Inflammatory macrophage treated with lipopolysaccharide for 4 hours (primary cell): ENCODE data around the gene PAOX.

Source experiments
- DNase-seq: peaks from one replicate; pipeline ENCODE4 v3.0.0-alpha.2; 2020

PAOX gene

GRCh38 chr10:133379152-133379800 lies at the start of gene PAOX:
PAOX (plus strand) TSS chr10:133379262; CDS start chr10:133379317, 55 bp downstream.
- peak; percentile 49 for DNase-seq

DNA sequence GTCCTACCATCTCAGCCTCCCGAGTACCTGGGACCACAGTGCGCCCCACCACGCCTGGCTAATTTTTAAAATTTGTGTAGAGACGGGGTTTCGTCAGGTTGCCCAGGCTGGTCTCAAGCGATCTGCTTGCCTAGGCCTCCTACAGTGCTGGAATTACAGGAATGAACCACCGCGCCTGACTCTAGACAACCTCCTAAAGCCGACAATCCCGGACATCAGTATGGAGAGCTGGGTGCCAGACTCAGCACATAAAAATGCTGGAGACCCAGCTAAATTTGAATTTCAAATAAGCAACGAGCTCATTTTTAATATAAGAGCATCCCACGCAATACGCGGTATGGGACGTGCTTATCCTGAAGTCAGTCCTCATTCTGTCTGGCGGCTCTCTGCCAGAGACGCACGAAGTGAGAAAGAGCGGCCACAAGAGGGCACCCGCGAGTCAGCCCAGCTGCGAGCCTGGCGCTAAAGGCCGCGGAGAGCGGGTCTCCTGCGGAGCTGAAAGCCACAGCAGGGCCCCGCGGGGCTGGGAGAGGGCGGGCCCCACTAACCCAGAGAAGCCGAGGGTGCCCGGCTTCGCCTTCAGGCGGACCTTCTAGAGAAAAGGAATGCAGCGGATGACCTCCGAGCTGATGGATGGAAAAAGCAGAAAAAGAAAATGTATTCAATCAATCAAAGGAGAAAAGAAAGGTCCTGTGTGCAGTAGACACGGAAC lies 49.4 kb upstream of the PAOX start:
- peak; percentile 79 for DNase-seq

GRCh38 chr10:133332936-133333699 lies 45.9 kb upstream of the PAOX start:
- DNase-seq: no peak

GRCh38 chr10:133334503-133335245 lies 44.4 kb upstream of the PAOX start:
- no peak for DNase-seq

DNA sequence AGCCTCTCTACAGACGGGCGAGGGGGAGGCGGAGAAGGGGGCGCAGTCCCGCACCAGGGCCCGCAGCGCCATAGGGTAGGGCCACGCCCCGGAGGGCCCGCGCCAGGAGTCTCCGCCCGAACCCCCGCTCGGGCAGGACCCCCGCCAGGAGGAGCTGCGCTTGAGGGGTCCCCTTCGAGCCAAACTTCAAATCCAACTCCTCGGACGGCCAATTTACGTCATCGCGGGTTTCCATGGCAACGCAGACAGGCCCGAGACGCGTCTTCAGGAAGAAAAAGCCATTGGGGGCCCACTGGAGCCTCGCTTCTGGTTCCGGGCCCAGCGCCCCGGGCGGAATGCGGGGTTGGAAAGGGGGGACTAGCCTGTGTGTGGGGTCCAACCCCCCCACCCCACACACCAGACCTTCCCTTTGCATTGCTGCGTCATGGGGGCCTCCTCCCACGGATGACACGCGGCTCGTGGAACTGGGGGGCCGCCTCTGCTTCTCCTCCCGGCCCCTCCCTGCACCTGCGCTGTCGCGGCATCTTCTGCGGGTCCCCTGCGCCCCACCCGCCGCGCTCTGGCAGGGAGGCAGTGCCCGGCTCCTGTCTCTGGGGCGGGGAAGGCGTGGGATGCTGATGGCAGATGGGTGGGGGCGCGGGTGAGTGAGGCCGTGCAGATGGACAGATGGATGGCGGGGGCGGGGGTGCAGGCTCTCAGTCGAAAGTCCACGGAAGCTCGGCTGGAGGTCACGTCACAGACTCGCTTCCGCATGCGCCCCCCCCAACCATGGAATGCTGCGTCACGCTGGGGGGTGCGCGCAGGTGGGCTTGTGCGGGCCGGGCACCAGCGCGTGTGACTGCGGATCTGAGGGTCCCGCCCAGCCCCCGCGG lies 43.6 kb upstream of the PAOX start:
- peak; percentile 52 for DNase-seq

- DNase-seq: no peak
Observed at GRCh38 chr10:133336118-133336576, 42.9 kb upstream of the PAOX start.

DNA sequence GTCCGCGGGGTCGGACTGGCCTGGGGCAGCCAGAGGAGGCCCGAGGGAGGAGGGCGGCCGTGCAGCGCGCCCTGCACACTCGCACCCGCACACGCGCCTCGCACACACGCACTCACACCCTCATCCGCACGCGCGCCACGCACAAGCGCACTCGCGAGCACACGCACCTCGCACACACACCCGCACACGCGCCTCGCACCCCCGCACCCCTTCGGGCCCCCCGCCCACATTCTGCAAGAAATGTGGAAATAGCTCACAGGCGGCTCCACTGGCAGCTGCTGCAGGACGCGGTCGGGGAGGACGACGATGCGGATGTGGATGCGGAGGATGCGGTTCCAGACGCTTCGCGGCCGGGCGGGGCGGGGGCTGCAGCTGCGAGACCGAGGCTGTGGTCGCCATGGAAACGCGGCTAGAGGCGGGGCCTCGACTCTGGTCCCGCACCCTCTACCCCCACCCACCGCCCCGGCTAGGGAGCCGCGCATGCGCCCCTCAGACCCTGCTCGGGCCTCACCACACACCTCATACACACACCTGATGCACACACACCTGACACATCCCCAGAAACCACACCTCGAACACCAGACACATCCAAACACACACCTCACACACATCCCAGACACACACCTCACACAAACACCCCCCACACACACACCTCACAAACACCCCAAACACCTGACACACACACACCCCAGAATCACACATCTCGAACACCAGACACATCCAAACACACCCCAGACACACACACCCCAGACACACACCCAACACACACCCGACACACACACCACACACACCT lies 42.3 kb upstream of the PAOX start, which contains the start of gene CALY:
Gene CALY (minus strand): TSS at position 320 of the 793 bp plus-strand sequence. CDS start 7,907 bp downstream, outside the sequence.
- DNase-seq: no peak

DNA sequence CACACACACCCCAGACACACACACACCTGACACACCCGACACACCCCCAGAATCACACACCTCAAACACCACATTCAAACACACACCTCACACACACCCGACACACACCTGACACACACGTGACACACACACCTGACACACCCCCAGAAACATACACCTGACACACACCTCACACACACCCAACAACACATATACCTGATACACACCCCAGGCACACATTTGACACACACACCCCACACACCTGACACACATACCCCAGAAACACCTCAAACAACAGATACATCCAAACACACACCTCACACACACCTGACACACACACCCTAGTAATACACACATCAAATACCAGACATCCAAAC lies 41.7 kb upstream of the PAOX start:
- DNase-seq: no peak

DNA sequence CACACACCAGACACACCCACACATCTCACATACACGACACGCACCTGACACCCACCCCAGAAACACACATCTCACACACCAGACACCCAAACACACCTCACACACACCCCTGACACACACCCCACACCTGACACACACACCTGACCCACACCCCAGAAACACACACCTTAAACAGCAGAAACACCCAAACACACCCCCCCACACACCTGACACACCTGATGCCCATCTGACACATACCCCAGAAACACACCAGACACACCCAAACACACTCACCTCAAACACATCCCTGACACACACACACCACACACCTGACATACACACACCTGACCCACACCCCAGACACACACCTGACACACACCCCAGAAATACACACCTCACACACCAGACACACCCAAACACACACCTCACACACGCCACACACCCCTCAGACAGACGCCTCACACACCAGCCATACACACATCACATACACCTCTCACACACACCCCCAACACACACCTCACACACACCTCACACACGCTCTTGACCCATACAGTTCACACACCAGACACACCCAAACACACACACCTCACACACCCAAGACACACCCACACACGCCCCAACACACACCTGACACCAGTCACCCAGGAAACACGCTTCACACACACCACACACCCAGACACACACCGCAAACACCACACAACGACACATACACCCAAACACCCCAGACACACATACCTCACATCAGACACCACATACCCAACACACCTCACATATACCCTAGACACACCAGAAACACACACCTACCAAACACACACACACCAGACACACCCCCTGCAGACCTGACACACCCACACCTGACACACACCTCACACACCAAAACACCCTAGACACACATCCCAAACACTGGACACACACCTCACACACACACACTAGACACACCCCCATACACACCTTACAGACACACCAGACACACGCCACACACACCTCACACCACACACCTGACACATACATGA lies 40.7 kb upstream of the PAOX start:
- no peak for DNase-seq

DNA sequence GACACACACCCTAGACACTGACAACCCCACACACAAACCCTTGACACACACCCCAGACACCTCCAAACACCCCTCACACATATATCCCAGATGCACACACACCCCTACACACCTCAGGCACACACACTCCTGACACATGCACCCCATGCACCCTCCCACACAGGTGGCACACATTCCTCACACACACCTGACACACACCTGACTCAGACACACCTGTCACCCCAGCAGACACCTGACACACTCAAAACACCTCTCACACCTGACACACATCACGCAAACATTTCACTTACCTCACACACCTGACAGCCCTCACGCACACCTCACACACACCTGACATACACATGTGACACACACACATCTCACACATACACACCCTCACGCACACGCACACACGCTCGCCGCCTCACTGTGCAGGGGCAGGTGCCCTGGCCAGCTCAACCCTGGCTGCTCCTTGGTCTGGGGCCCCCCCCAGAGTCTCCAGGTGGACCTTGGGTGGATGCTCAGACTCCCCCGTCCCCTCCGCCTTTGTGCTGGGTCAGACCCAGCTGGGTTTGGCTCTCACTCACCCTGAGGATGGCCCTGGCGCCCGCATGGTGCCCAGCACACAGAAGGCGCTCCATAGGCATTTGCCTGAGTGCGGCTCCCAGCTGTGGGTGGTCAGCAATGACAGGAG lies 39.2 kb upstream of the PAOX start:
- no peak for DNase-seq

DNA sequence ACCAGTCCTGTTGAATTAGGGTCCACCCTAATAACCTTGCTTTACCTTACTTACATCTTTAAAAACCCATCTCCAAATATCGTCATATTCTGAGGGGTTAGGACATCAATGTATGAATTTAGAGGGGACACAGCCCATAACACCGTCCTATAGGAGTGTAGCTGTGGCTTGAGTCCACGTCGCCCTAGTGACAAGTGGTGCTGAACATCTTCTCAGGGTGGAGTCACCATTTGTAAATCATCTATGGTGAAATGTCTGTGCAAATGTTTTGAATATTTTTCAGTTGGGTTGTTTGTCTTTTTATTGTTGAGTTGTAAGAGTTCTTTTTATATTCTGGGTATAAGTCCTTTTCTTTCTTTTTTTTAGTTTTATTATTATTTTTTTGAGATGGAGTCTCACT lies 37.1 kb upstream of the PAOX start:
- DNase-seq: no peak

- no peak for DNase-seq
Observed at GRCh38 chr10:133342942-133343341, 36.1 kb upstream of the PAOX start.

- DNase-seq: no peak
Observed at GRCh38 chr10:133343558-133343957, 35.5 kb upstream of the PAOX start.

- no peak for DNase-seq
Observed at GRCh38 chr10:133344236-133344635, 34.8 kb upstream of the PAOX start.

DNA sequence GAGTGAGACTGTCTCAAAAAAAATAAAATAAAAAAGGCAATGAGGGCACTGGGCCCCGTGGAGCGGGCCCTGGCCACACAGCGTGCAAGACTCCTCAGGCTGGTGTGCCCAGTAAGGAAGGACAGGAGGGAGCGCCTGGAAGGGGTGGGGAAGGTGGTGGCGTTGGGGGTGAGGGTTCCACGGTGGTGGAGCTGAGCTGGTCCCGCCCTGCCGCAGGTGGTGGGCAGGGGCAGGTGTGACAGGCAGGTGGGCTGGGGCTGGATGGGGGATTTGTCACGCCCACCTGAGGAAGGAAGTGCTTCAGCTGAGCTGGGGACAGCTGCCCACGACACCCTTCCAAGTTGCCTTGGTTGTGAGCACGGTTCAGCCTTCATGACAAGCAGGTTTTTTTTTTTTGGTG lies 32.6 kb upstream of the PAOX start:
- no peak for DNase-seq

DNA sequence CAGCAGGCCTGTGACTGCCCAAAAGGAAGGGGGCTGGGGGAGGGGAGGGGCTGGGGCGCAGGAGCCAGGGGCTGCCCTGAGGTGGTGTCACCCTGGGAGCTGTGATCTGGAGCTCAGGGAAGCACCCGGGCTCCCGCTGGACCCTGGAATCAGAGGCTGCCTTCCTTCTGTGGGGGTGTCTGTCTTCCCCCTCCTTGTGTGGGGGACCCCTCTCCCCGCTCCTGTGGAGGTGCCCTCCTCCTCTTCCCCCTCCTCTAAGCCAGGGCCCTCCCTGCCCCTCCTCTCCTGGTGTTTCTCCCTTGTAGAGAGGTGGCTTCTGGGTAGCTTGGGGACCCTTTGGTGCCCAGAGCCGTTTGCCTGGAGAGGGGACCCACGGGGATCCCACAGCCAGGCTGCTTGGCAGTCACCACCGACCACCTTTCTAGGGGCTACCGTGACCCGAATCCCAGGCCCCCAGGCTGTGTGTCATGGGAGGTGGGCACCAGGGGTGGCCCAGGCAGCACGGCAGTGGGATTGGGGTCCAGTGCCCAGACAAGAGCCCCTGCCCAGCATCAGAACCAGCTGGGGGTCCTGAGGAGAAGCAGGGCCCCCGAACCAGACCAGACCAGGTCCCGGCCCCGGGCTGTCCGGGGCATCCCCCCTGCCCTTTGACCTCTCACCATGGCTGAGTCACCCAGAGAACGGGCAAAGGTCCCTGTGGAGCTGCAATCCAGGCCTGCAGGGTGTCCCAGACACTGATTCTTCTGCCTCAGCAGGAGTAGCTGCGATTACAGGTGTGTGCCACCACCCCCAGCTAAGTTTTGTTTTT lies 31.1 kb upstream of the PAOX start:
- no peak for DNase-seq

DNA sequence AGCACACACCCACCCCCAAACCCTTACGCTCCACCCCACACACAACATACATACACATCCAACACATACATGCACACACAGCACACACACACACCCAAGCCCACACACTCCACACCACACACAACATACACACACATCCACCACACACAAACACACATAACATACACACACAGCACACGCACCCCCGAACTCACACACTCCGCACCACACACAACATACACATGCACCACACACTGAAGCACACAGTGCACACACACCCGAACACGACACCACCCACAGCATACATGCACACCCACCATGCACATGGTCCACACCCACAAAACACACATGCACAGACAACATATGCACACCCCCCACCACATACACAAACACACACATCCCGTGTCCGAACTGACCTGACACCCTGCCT lies 29.9 kb upstream of the PAOX start:
- DNase-seq: no peak

DNA sequence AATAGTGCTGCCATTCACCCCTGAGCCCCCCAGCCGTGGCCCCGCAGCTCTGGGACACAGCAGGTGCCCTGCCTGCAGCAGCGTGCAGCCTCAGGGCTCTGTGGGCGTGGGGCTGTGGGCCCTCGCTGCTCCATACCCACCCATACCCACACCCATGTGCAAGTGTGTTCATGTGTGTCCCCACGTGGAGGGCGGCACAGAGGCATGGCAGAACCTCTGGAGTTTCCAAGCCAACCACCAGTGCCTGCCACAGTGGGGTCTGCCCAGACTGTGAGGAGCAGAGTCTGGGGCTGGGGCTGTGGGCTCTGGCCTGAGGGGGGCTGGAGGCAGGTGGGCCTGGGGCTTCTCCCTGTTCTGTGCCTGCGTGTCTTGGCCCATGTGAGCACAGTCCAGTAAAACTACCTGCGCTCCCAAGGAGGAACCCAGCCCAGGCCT lies 29.5 kb upstream of the PAOX start:
- no peak for DNase-seq
